PC-3 (cell line): ENCODE measurements around the gene SMG9.

Source experiments
- EZH2 ChIP-seq: fragments of 300-600 bp; sonication (generic); IDR thresholded peaks from one replicate; pipeline ENCODE4 v1.6.1; 2017; ENCODE audit warnings: antibody characterized with exemption, mild to moderate bottlenecking, low read length; ENCODE audit not compliant: unreplicated experiment
- TF ChIP-seq, protein P1 (sequence below): fragments of 300-600 bp; sonication (generic); conservative IDR thresholded peaks from 2 replicates; pipeline ENCODE4 v1.5.1; 2017; ENCODE audit warnings: antibody characterized with exemption, low read depth, mild to moderate bottlenecking, low read length

DNA sequence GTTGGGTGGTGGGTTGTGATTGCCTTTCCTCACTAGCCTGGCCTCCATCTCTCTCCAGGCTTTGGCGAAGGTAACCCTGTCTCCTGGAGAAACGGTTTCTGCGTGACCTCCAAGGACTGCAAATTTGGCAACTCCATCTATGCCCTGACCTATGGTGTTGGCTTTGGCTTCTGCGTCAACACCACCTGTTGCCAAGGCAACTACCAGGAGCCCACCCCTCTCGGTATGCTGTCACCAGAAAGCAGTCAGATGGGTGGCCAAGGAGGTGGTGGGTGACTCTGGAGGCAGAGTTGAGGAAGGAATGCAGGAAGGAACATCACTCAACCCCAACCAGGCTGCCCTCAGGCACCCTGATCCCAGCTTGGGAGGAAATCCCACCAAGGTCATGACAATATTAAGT, 57.5 kb downstream of the SMG9 start:
- TF ChIP-seq, protein P1, sequence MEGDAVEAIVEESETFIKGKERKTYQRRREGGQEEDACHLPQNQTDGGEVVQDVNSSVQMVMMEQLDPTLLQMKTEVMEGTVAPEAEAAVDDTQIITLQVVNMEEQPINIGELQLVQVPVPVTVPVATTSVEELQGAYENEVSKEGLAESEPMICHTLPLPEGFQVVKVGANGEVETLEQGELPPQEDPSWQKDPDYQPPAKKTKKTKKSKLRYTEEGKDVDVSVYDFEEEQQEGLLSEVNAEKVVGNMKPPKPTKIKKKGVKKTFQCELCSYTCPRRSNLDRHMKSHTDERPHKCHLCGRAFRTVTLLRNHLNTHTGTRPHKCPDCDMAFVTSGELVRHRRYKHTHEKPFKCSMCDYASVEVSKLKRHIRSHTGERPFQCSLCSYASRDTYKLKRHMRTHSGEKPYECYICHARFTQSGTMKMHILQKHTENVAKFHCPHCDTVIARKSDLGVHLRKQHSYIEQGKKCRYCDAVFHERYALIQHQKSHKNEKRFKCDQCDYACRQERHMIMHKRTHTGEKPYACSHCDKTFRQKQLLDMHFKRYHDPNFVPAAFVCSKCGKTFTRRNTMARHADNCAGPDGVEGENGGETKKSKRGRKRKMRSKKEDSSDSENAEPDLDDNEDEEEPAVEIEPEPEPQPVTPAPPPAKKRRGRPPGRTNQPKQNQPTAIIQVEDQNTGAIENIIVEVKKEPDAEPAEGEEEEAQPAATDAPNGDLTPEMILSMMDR: no peak
- TF ChIP-seq EZH2: no peak
